GF-D8 (cell line): ENCODE results near the gene MAPK8.
"Not testable (repeated sequence)": the region's sequence is repeated elsewhere in the genome, so short reads cannot be mapped to it uniquely, and the experiment has no call there.

Experiments
- DNase-seq: peaks from one replicate; lab custom pipeline; 2025; lab: John Stamatoyannopoulos, UW

The MAPK8 gene

GRCh38 chr10:48336978-48337599 is 30.6 kb downstream of the MAPK8 start:
- DNase-seq, result no peak

GRCh38 chr10:48340734-48341133 is 34.3 kb downstream of the MAPK8 start:
- DNase-seq, result no peak

- DNase-seq, result no peak
These were observed 36.6 kb downstream of the MAPK8 start for GRCh38 chr10:48343106-48343505.

GRCh38 chr10:48343921-48344598 is 37.6 kb downstream of the MAPK8 start:
- no peak for DNase-seq

- not testable (repeated sequence) for DNase-seq
These were observed 39.8 kb downstream of the MAPK8 start for GRCh38 chr10:48346248-48346647.

GRCh38 chr10:48347539-48347938 is 41.1 kb downstream of the MAPK8 start:
- DNase-seq, result not testable (repeated sequence)

GRCh38 chr10:48347943-48348342 is 41.5 kb downstream of the MAPK8 start:
- DNase-seq, result not testable (repeated sequence)

GRCh38 chr10:48353246-48353645 is 46.8 kb downstream of the MAPK8 start:
- no peak for DNase-seq

GRCh38 chr10:48357631-48358030 is 51.2 kb downstream of the MAPK8 start:
- DNase-seq, result no peak

- DNase-seq, result no peak
These were observed 51.7 kb downstream of the MAPK8 start for GRCh38 chr10:48358162-48358561.

- DNase-seq, result no peak
These were observed 52.4 kb downstream of the MAPK8 start for GRCh38 chr10:48358838-48359237.

- no peak for DNase-seq
These were observed 54.7 kb downstream of the MAPK8 start for GRCh38 chr10:48361176-48361575.

- peak; percentile 48 for DNase-seq
These were observed 57.3 kb downstream of the MAPK8 start for GRCh38 chr10:48363617-48364355.

- peak; percentile 31 for DNase-seq
These were observed 58.4 kb downstream of the MAPK8 start for GRCh38 chr10:48364659-48365405.

- no peak for DNase-seq
These were observed 59.2 kb downstream of the MAPK8 start for GRCh38 chr10:48365668-48366067.

GRCh38 chr10:48366261-48366660 is 59.8 kb downstream of the MAPK8 start:
- DNase-seq, result no peak

- no peak for DNase-seq
These were observed 63.0 kb downstream of the MAPK8 start for GRCh38 chr10:48369501-48369900.

GRCh38 chr10:48377751-48378530 is 71.5 kb downstream of the MAPK8 start:
- DNase-seq, result no peak

- no peak for DNase-seq
These were observed 72.2 kb downstream of the MAPK8 start for GRCh38 chr10:48378675-48379074.

- no peak for DNase-seq
These were observed 75.5 kb downstream of the MAPK8 start for GRCh38 chr10:48381971-48382370.

GRCh38 chr10:48382982-48383381 is 76.5 kb downstream of the MAPK8 start:
- DNase-seq, result no peak

- DNase-seq, result no peak
These were observed 76.9 kb downstream of the MAPK8 start for GRCh38 chr10:48383393-48383792.
